BLaER1 (cell line): ENCODE measurements around the gene OR2M3.

Source experiments
- H3K27ac ChIP-seq: shearing (Covaris generic); formaldehyde crosslinking; 2 replicates; pipeline ENCODE4 v1.8.1; 2022
- H3K27me3 ChIP-seq: shearing (Covaris generic); formaldehyde crosslinking; 2 replicates; pipeline ENCODE4 v1.8.1; 2022
- H3K36me3 ChIP-seq: shearing (Covaris generic); formaldehyde crosslinking; 2 replicates; pipeline ENCODE4 v1.8.1; 2022
- H3K4me1 ChIP-seq: shearing (Covaris generic); formaldehyde crosslinking; 2 replicates; pipeline ENCODE4 v1.8.1; 2022
- H3K4me2 ChIP-seq: shearing (Covaris generic); formaldehyde crosslinking; 2 replicates; pipeline ENCODE4 v1.8.1; 2022
- H3K4me3 ChIP-seq: shearing (Covaris generic); formaldehyde crosslinking; 2 replicates; pipeline ENCODE4 v1.8.1; 2022
- H3K9ac ChIP-seq: shearing (Covaris generic); formaldehyde crosslinking; 2 replicates; pipeline ENCODE4 v1.8.1; 2022
- H3K9me3 ChIP-seq: shearing (Covaris generic); formaldehyde crosslinking; 2 replicates; pipeline ENCODE4 v1.8.1; 2022
- H4K20me1 ChIP-seq: shearing (Covaris generic); formaldehyde crosslinking; 2 replicates; pipeline ENCODE4 v1.8.1; 2022
- Cebpa-rat ChIP-seq: shearing (Covaris generic); IDR thresholded peaks from 2 replicates; pipeline ENCODE4 v1.8.1; 2022

OR2M3 gene

DNA sequence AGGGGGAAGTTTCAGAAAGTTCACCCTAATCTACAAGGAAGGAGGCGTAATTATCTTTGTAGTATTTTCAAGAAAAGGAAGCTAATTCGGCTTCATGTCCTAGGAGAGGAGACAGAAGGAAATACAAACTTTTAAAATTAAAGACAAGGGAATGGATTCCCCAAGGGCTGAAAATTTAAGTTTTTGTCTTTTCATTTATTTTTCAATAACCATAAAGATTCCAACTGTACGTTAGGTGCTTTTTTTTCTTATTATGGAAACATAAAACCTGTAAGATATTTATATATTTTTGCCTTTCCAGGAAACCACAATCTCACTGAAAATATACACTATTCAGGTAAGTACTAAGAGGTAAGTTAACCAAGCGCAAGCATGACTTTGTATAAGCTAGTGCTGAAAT lies at the start of gene OR2M3:
Gene OR2M3 (plus strand): TSS at position 301 of the 400 bp plus-strand sequence. CDS start 5,803 bp downstream, outside the sequence.
- Histone ChIP-seq H3K36me3 (no peaks in the 10 kb centered on the region), H3K9me3 (peaks cover 20% of the 10 kb centered on the region; the same call in 1 of the 2 replicates), H3K4me1 (no peaks in the 10 kb centered on the region), H3K9ac (no peak within 1 kb of the TSS), H3K4me2 (no peak within 1 kb of the TSS), H3K27me3 (no peaks in the 10 kb centered on the region), H3K27ac (no peak within 1 kb of the TSS), H4K20me1 (no peaks in the 10 kb centered on the region), H3K4me3 (no peak within 1 kb of the TSS)
- no peak for TF ChIP-seq Cebpa-rat

GRCh38 chr1:248152056-248152827 lies 44.8 kb upstream of the OR2M3 start:
- no peak for TF ChIP-seq Cebpa-rat
- H3K9me3 ChIP-seq: no peaks in the 10 kb centered on the region
- H3K4me2 ChIP-seq: no peak overlapping the region
- no peak overlapping the region for H3K27ac ChIP-seq
- H3K27me3 ChIP-seq: no peaks in the 10 kb centered on the region
- H3K9ac ChIP-seq: no peak overlapping the region
- H3K36me3 ChIP-seq: no peaks in the 10 kb centered on the region
- no peaks in the 10 kb centered on the region for H4K20me1 ChIP-seq
- no peak overlapping the region for H3K4me3 ChIP-seq
- H3K4me1 ChIP-seq: peaks cover 5% of the 10 kb centered on the region; the same call in 1 of the 2 replicates

DNA sequence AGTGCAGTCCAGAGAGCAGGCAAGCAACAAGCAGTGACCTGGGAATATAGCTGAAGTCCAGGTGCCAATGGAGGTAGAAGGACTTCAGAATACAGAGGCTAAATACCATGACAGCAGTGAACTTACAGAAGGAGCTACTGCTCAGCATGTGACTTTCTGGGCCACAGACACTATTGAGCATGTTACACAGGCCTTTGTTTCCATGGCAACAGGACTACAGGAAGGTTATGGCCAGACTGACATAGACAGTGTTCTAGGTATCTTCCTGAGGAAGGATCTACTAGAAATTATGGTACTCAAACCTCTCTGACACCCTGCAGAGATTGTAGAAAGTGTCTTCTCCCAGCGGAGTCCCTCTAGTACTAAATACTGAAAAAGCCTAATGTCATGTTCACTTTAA lies 41.1 kb upstream of the OR2M3 start:
- Histone ChIP-seq H3K4me3 (no peak overlapping the region), H3K4me2 (no peak overlapping the region), H3K9ac (no peak overlapping the region), H3K27ac (no peak overlapping the region), H4K20me1 (no peaks in the 10 kb centered on the region), H3K36me3 (no peaks in the 10 kb centered on the region), H3K27me3 (no peaks in the 10 kb centered on the region), H3K9me3 (no peaks in the 10 kb centered on the region), H3K4me1 (peaks cover 5% of the 10 kb centered on the region; the same call in 1 of the 2 replicates)
- TF ChIP-seq Cebpa-rat: no peak

DNA sequence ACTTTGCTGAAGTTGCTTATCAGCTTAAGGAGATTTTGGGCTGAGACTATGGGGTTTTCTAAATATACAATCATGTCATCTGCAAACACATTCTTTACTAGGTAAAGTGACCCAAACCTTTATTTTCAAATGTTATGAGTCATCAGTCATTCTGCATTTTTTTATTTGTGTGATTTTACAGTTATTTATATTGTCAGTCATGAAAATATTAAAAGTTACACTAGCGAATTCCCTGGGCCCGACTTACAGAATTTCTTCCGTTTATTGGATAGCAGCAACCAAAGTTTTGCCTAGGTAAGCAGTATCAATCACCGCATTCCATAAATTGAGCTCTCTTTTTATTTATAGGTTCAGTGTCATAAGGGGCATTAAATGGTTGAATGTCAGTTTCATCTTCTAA lies 38.3 kb upstream of the OR2M3 start:
- H3K27ac ChIP-seq: no peak overlapping the region
- H3K9ac ChIP-seq: no peak overlapping the region
- H4K20me1 ChIP-seq: no peaks in the 10 kb centered on the region
- H3K27me3 ChIP-seq: no peaks in the 10 kb centered on the region
- no peak overlapping the region for H3K4me2 ChIP-seq
- no peaks in the 10 kb centered on the region for H3K9me3 ChIP-seq
- H3K4me1 ChIP-seq: no peaks in the 10 kb centered on the region
- no peak for TF ChIP-seq Cebpa-rat
- no peaks in the 10 kb centered on the region for H3K36me3 ChIP-seq
- no peak overlapping the region for H3K4me3 ChIP-seq

GRCh38 chr1:248164031-248164430 lies 33.0 kb upstream of the OR2M3 start:
- no peak overlapping the region for H3K9ac ChIP-seq
- H3K27me3 ChIP-seq: no peaks in the 10 kb centered on the region
- no peaks in the 10 kb centered on the region; the same call in 1 of the 2 replicates for H3K9me3 ChIP-seq

GRCh38 chr1:248165186-248165585 lies 31.9 kb upstream of the OR2M3 start:
- Histone ChIP-seq H3K4me2 (no peak overlapping the region), H3K9ac (no peak overlapping the region), H3K9me3 (no peaks in the 10 kb centered on the region; the same call in 1 of the 2 replicates), H3K36me3 (no peaks in the 10 kb centered on the region), H3K27ac (no peak overlapping the region), H3K4me1 (no peaks in the 10 kb centered on the region), H4K20me1 (no peaks in the 10 kb centered on the region), H3K27me3 (no peaks in the 10 kb centered on the region), H3K4me3 (no peak overlapping the region)
- TF ChIP-seq Cebpa-rat: no peak

More at GRCh38 chr1:248164031-248164430, 33.0 kb upstream of the OR2M3 start:
- H3K36me3 ChIP-seq: no peaks in the 10 kb centered on the region
- H3K4me3 ChIP-seq: no peak overlapping the region
- H3K4me2 ChIP-seq: no peak overlapping the region
- no peaks in the 10 kb centered on the region for H3K4me1 ChIP-seq
- no peak for TF ChIP-seq Cebpa-rat
- no peak overlapping the region for H3K27ac ChIP-seq
- H4K20me1 ChIP-seq: no peaks in the 10 kb centered on the region

GRCh38 chr1:248174521-248174920 lies 22.5 kb upstream of the OR2M3 start, which contains the start of gene OR2M2:
Gene OR2M2, plus strand, starts transcription at chr1:248174821. Its CDS starts 5,165 bp downstream, at chr1:248179986.
- Histone ChIP-seq H4K20me1 (no peaks in the 10 kb centered on the region), H3K27ac (no peak within 1 kb of the TSS), H3K4me3 (no peak within 1 kb of the TSS), H3K27me3 (no peaks in the 10 kb centered on the region), H3K9ac (no peak within 1 kb of the TSS), H3K4me1 (no peaks in the 10 kb centered on the region), H3K36me3 (no peaks in the 10 kb centered on the region), H3K9me3 (no peaks in the 10 kb centered on the region), H3K4me2 (no peak within 1 kb of the TSS)
- no peak for TF ChIP-seq Cebpa-rat

DNA sequence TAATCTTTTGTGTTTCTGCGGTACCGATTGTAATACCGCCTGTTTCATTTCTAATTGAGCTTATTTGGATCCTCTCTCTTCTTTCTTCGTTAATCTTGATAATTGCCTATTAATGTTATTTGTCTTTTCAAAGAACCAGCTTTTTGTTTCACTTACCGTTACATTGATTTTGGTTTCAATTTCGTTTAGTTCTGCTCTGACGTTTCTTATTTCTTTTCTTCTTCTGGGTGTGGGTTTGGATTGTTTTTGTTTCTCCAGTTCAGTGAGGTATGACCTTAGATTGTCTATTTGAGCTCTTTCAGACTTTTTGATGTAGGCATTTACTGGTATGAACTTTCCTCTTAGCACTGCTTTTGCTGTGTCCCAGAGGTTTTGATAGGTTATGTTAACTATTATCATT lies 13.1 kb upstream of the OR2M3 start:
- Histone ChIP-seq H3K27ac (no peak overlapping the region), H3K4me1 (no peaks in the 10 kb centered on the region), H3K9ac (no peak overlapping the region), H4K20me1 (no peaks in the 10 kb centered on the region), H3K36me3 (no peaks in the 10 kb centered on the region), H3K4me2 (no peak overlapping the region), H3K27me3 (no peaks in the 10 kb centered on the region), H3K4me3 (no peak overlapping the region), H3K9me3 (no peaks in the 10 kb centered on the region)
- TF ChIP-seq Cebpa-rat: no peak

DNA sequence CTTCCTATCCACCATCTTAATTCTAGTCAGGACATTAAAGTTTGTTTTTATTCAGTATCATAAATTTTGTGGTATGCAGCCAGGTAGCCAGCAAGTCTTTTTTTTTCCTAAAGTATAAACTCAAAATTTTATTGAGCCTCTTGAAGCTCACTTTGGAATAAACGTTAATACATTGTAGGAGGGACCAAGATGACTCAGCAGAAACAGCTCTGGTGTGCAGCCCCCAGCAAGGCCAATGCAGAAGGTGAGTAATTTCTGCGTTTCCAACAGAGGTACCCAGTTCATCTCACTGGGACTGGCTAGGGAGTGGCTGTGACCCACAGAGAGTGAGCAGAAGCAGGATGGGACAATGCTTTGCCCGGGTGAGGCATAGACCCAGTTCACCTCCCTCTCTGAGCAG lies 9.7 kb upstream of the OR2M3 start:
- TF ChIP-seq Cebpa-rat: no peak
- Histone ChIP-seq H3K9ac (no peak overlapping the region), H3K36me3 (no peaks in the 10 kb centered on the region), H3K4me3 (no peak overlapping the region), H3K4me1 (no peaks in the 10 kb centered on the region), H3K27ac (no peak overlapping the region), H4K20me1 (no peaks in the 10 kb centered on the region), H3K9me3 (no peaks in the 10 kb centered on the region), H3K27me3 (no peaks in the 10 kb centered on the region), H3K4me2 (no peak overlapping the region)

DNA sequence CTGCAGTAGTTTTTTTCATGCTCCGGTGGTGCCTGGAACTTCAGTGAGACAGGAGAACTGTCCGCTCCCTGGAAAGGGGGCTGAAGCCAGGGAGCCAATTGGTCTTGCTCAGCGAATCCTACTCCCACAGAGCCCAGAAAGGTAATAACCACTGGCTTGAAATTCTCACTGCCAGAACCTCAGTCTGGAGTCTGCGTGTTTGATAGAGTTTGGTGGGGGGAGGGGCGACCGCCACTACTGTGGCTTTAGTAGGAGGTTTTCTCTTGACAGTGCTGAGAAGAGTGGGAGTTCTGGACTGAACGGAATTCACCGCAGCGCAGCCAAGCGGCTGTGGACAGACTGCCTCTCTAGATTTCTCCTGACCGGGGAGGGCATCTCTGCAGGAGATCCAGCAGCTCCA lies 8.0 kb upstream of the OR2M3 start:
- Histone ChIP-seq H3K27ac (no peak overlapping the region), H3K4me3 (no peak overlapping the region), H3K9ac (no peak overlapping the region), H3K4me1 (no peaks in the 10 kb centered on the region), H4K20me1 (no peaks in the 10 kb centered on the region), H3K4me2 (no peak overlapping the region), H3K27me3 (no peaks in the 10 kb centered on the region), H3K36me3 (no peaks in the 10 kb centered on the region), H3K9me3 (peaks cover 13% of the 10 kb centered on the region; the same call in 1 of the 2 replicates)
- no peak for TF ChIP-seq Cebpa-rat
